C4-2B (cell line): Measurements from ENCODE around the gene RASGEF1C.

Source experiments
- ZFX ChIP-seq: fragments of 450-650 bp; IDR thresholded peaks from 2 replicates; pipeline ENCODE4 v1.6.1; 2017
- TF ChIP-seq, protein P1 (sequence below): fragments of 450-650 bp; conservative IDR thresholded peaks from 2 replicates; pipeline ENCODE4 v1.5.1; 2017; ENCODE audit warnings: mild to moderate bottlenecking

GRCh38 chr5:180084638-180085561 is 124.1 kb downstream of the RASGEF1C start:
- TF ChIP-seq, protein P1, sequence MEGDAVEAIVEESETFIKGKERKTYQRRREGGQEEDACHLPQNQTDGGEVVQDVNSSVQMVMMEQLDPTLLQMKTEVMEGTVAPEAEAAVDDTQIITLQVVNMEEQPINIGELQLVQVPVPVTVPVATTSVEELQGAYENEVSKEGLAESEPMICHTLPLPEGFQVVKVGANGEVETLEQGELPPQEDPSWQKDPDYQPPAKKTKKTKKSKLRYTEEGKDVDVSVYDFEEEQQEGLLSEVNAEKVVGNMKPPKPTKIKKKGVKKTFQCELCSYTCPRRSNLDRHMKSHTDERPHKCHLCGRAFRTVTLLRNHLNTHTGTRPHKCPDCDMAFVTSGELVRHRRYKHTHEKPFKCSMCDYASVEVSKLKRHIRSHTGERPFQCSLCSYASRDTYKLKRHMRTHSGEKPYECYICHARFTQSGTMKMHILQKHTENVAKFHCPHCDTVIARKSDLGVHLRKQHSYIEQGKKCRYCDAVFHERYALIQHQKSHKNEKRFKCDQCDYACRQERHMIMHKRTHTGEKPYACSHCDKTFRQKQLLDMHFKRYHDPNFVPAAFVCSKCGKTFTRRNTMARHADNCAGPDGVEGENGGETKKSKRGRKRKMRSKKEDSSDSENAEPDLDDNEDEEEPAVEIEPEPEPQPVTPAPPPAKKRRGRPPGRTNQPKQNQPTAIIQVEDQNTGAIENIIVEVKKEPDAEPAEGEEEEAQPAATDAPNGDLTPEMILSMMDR = no peak
- TF ChIP-seq ZFX = no peak
